GM12878 (cell line): ENCODE data around the gene EPB41L4B. TPM values are rescaled to one million over a fixed set of nuclear protein-coding genes. Genes with fewer than 3 reads are reported as not detected.

Experiments used
- DPF2 ChIP-seq: fragments of 450-650 bp; IDR thresholded peaks from 2 replicates; pipeline ENCODE4 v1.6.1; 2017; ENCODE audit warnings: mild to moderate bottlenecking
- HDAC6 ChIP-seq: fragments of 200-600 bp; sonication (generic); IDR thresholded peaks from one replicate; pipeline ENCODE4 v1.8.0; 2017; ENCODE audit warnings: antibody characterized with exemption; ENCODE audit not compliant: unreplicated experiment
- NR2C2 ChIP-seq: IDR thresholded peaks from 2 replicates; pipeline ENCODE4 v1.6.1; 2011; ENCODE audit warnings: borderline replicate concordance, low read depth; ENCODE audit not compliant: control insufficient read depth, insufficient read length
- ZNF217 ChIP-seq: fragments of 450-650 bp; IDR thresholded peaks from 2 replicates; pipeline ENCODE4 v1.6.1; 2017; ENCODE audit warnings: antibody characterized with exemption, mild to moderate bottlenecking
- ZNF384 ChIP-seq: IDR thresholded peaks from 2 replicates; pipeline ENCODE4 v1.6.1; 2012; ENCODE audit warnings: low read depth, mild to moderate bottlenecking, low read length, improper control_type of control experiment, borderline replicate concordance
- polyA plus RNA-seq, 11 experiments: library from polyadenylated mRNA; depleted of rRNA in 4 of 11; unstranded in 6 of 11; stranded (reverse) in 5 of 11; fragments of >200 nt; fragmentation: Nextera tagmentation in 4 of 11; fragmentation: Illumina TruSeq in 1 of 11; extraction: Ambion mirVana in 4 of 11; extraction: Trizol in 1 of 11; gene quantifications; 1 replicate in 1 of 11; 2 replicates in 10 of 11; pipeline versions ENCODE4 v1.2.1 to v1.2.3, GENCODE V29; 2011 to 2016; ENCODE audit warnings: inconsistent platforms in 2 of 11, missing spikeins in 2 of 11, low read depth in 1 of 11
- total RNA-seq, 4 experiments: library from RNA; depleted of rRNA in 3 of 4; stranded (reverse); fragments of >200 nt in 3 of 4; fragmentation: Illumina TruSeq in 1 of 4; extraction: Trizol in 1 of 4; gene quantifications; 2 replicates each; pipeline versions ENCODE4 v1.2.1 to v1.2.3, GENCODE V29; 2013 to 2021
- TF ChIP-seq, protein P1 (sequence below): fragments of 450-650 bp; IDR thresholded peaks from 2 replicates; pipeline ENCODE4 v1.6.1; 2016; ENCODE audit warnings: mild to moderate bottlenecking
- TF ChIP-seq, protein P2 (sequence below): fragments of 450-650 bp; IDR thresholded peaks from 2 replicates; pipeline ENCODE4 v1.6.1; 2017; ENCODE audit warnings: mild to moderate bottlenecking, moderate library complexity
- TF ChIP-seq, protein P3 (sequence below): fragments of 450-650 bp; IDR thresholded peaks from 2 replicates; pipeline ENCODE4 v1.6.1; 2016; ENCODE audit warnings: mild to moderate bottlenecking, moderate library complexity, borderline replicate concordance

EPB41L4B gene
- total and polyA plus RNA-seq, 10 of the 15 experiments (the other 5 are each of a cell fraction or from before 2014, with no cell fraction given) = 0.04 to 0.75 (median 0.13) TPM; not detected in 1

DNA sequence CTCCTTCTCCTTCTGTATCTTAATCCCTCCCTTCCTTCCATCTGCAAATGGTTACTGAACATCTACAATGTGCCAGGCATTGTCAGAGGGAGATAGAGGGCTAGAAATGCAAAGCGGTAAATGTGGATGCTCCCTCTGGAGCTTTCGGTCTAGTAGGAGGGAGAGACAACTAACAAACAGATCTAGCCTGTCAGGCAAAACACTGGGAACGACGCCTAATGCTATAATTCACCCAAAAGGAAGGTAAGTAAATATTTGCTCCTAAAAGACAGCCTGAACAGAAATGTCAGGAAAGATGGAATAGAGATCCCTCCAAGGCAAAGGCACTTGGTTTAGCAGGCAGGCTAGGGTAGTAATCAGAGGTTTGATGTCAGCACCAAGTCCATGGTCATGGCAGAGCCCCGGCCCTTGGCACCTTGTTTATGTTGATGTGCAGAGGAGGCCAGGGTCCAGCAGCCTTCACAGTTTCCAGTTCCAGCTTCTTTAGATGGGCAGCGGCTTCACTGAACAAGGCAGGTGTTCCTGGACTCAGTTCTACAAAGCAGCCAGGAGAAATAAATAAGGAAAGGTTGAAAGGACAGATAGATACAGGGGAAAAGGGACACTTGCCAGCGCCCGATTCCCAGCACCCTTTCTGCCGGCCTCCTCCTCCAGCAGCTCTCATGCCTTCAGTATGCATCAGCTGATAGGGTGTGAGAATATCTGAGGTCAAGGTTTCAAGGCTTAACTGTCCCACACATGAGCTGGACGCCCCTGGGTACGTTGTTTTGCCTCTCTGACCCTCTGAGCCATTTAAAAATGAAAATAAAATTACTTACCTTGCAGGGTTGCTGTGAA lies 107.4 kb downstream of the EPB41L4B start (continued):
- TF ChIP-seq NR2C2 (no peak), ZNF384 (no peak), HDAC6 (no peak), DPF2 (no peak), ZNF217 (no peak)
- TF ChIP-seq, protein P1, sequence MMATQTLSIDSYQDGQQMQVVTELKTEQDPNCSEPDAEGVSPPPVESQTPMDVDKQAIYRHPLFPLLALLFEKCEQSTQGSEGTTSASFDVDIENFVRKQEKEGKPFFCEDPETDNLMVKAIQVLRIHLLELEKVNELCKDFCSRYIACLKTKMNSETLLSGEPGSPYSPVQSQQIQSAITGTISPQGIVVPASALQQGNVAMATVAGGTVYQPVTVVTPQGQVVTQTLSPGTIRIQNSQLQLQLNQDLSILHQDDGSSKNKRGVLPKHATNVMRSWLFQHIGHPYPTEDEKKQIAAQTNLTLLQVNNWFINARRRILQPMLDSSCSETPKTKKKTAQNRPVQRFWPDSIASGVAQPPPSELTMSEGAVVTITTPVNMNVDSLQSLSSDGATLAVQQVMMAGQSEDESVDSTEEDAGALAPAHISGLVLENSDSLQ = no peak
- TF ChIP-seq, protein P2, sequence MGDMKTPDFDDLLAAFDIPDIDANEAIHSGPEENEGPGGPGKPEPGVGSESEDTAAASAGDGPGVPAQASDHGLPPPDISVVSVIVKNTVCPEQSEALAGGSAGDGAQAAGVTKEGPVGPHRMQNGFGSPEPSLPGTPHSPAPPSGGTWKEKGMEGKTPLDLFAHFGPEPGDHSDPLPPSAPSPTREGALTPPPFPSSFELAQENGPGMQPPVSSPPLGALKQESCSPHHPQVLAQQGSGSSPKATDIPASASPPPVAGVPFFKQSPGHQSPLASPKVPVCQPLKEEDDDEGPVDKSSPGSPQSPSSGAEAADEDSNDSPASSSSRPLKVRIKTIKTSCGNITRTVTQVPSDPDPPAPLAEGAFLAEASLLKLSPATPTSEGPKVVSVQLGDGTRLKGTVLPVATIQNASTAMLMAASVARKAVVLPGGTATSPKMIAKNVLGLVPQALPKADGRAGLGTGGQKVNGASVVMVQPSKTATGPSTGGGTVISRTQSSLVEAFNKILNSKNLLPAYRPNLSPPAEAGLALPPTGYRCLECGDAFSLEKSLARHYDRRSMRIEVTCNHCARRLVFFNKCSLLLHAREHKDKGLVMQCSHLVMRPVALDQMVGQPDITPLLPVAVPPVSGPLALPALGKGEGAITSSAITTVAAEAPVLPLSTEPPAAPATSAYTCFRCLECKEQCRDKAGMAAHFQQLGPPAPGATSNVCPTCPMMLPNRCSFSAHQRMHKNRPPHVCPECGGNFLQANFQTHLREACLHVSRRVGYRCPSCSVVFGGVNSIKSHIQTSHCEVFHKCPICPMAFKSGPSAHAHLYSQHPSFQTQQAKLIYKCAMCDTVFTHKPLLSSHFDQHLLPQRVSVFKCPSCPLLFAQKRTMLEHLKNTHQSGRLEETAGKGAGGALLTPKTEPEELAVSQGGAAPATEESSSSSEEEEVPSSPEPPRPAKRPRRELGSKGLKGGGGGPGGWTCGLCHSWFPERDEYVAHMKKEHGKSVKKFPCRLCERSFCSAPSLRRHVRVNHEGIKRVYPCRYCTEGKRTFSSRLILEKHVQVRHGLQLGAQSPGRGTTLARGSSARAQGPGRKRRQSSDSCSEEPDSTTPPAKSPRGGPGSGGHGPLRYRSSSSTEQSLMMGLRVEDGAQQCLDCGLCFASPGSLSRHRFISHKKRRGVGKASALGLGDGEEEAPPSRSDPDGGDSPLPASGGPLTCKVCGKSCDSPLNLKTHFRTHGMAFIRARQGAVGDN = no peak
- TF ChIP-seq, protein P3, sequence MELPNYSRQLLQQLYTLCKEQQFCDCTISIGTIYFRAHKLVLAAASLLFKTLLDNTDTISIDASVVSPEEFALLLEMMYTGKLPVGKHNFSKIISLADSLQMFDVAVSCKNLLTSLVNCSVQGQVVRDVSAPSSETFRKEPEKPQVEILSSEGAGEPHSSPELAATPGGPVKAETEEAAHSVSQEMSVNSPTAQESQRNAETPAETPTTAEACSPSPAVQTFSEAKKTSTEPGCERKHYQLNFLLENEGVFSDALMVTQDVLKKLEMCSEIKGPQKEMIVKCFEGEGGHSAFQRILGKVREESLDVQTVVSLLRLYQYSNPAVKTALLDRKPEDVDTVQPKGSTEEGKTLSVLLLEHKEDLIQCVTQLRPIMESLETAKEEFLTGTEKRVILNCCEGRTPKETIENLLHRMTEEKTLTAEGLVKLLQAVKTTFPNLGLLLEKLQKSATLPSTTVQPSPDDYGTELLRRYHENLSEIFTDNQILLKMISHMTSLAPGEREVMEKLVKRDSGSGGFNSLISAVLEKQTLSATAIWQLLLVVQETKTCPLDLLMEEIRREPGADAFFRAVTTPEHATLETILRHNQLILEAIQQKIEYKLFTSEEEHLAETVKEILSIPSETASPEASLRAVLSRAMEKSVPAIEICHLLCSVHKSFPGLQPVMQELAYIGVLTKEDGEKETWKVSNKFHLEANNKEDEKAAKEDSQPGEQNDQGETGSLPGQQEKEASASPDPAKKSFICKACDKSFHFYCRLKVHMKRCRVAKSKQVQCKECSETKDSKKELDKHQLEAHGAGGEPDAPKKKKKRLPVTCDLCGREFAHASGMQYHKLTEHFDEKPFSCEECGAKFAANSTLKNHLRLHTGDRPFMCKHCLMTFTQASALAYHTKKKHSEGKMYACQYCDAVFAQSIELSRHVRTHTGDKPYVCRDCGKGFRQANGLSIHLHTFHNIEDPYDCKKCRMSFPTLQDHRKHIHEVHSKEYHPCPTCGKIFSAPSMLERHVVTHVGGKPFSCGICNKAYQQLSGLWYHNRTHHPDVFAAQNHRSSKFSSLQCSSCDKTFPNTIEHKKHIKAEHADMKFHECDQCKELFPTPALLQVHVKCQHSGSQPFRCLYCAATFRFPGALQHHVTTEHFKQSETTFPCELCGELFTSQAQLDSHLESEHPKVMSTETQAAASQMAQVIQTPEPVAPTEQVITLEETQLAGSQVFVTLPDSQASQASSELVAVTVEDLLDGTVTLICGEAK = no peak
